ENCODE measurements around the gene EIF4EBP2. TPM values are rescaled to one million over a fixed set of nuclear protein-coding genes. Genes with fewer than 3 reads are reported as not detected.

The EIF4EBP2 gene
- total and polyA plus RNA-seq, 2 donors (not counting 3 experiments of a cell fraction or from before 2014, with no cell fraction given), result 18.2 to 47.0 TPM

DNA sequence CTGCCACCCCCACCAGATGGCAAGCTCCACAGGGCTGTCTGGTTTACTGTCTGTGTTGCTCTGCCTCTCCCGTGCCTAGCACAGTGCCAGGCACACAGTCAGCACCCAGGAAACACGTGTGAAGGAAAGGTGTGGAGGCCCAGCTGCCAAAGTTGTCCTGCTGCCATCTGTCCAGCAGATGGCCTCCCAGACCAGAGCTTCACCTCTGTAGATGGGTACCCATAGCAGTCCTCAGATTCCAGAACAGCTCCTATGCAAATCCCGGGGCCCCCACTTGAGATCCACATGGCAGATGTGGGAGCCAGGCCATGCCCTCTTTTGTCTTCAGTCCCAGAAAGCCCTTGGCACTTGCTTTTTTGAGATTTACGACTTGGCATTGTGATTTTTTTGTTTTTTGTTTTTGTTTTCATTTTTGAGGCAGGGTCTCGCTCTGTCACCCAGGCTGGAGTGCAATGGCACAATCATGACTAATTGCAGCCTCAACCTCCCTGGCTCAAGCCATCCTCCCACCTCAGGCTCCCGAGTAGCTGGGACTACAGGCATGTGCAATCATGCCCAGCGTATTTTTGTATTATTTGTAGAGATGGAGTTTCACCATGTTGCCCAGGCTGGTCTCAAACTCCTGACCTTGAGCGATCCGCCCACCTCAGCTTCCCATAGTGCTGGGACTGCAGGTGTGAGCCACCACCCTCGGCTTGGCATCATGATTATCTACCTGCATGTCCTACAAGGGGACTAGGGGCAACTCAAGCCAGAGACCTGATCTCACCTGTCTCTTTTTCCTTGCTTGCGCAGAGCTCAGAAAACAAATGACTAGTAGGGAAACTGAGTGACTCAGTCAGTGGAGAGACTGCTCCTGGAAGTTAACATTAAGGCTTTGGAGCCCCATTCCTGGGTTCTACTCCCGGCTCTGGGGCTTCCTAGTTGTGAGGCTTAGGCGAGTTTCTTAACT, 57.7 kb downstream of the EIF4EBP2 start:
- BruUV-seq (replicated peaks), result no TSS peak
- intact Hi-C loops (cut with micrococcal nuclease), result loop anchor here (1.0 to 10.0 kb wide), 4 partner anchors 40 to 423 kb away; partner anchors contain the start of gene PCBD1
- no peaks in the 10 kb centered on the region for H3K9me3 ChIP-seq (replicated peaks; ENCODE audit: control insufficient read depth, insufficient read depth, low read length)
- no peaks in the 10 kb centered on the region for H3K4me1 ChIP-seq (ENCODE audit: control insufficient read depth, extremely low read depth, insufficient read depth, low read length)
- no peak overlapping the region for H3K4me3 ChIP-seq (replicated peaks in 1 of 3; ENCODE audit: insufficient read depth in 1 of 3, low read depth in 1 of 3, low read length in 3 of 3)
- H2AFZ ChIP-seq (ENCODE audit: low read depth, low read length), result no peak overlapping the region
- POLR2A ChIA-PET, result no interaction called here
- DNase-seq (ENCODE audit: low read depth, low spot score), result peak; percentile 49
- H3K79me2 ChIP-seq (ENCODE audit: control insufficient read depth, insufficient read depth, low read length), result no peaks in the 10 kb centered on the region
- H3K9me1 ChIP-seq (replicated peaks; ENCODE audit: control insufficient read depth, extremely low read depth, insufficient read depth, low read length), result no peaks in the 10 kb centered on the region
- no peak overlapping the region for H3K27ac ChIP-seq (ENCODE audit: insufficient read depth, low read depth, low read length)
- peak; percentile 94 for FAIRE-seq
- H3K4me2 ChIP-seq (ENCODE audit: insufficient read depth, low read length), result no peak overlapping the region
- peaks cover 0 to 2% of the 10 kb centered on the region in 2 experiments for H3K27me3 ChIP-seq (ENCODE audit: control insufficient read depth in 2 of 2, insufficient read depth in 2 of 2, low read length in 2 of 2)
- dilution Hi-C loops (cut with MboI; ENCODE audit: extremely low pct_ligation_motif_present, low sequenced_read_pairs), result no loop called here
- no peaks in the 10 kb centered on the region for H4K20me1 ChIP-seq (replicated peaks; ENCODE audit: control insufficient read depth, extremely low read depth, insufficient read depth, low read length)
- no peak overlapping the region for H3K9ac ChIP-seq (replicated peaks; ENCODE audit: extremely low read depth, insufficient read depth, low read length)
- TF ChIP-seq MYC (IDR thresholded peaks at IDR 0.05; ENCODE audit: low read depth, low read length) (no peak), MAX (IDR thresholded peaks at IDR 0.05; ENCODE audit: insufficient read depth, insufficient read length) (peak; percentile 50)
- TF ChIP-seq, protein P1, sequence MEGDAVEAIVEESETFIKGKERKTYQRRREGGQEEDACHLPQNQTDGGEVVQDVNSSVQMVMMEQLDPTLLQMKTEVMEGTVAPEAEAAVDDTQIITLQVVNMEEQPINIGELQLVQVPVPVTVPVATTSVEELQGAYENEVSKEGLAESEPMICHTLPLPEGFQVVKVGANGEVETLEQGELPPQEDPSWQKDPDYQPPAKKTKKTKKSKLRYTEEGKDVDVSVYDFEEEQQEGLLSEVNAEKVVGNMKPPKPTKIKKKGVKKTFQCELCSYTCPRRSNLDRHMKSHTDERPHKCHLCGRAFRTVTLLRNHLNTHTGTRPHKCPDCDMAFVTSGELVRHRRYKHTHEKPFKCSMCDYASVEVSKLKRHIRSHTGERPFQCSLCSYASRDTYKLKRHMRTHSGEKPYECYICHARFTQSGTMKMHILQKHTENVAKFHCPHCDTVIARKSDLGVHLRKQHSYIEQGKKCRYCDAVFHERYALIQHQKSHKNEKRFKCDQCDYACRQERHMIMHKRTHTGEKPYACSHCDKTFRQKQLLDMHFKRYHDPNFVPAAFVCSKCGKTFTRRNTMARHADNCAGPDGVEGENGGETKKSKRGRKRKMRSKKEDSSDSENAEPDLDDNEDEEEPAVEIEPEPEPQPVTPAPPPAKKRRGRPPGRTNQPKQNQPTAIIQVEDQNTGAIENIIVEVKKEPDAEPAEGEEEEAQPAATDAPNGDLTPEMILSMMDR (IDR thresholded peaks at IDR 0.05; ENCODE audit: extremely low read depth in 1 of 2, insufficient read depth in 1 of 2, low read depth in 1 of 2, low read length in 2 of 2), result peak; percentile 87
- CTCF ChIA-PET, result interaction anchor here (0.7 to 7.7 kb wide), 42 partner anchors 9 to 823 kb away, joined by 3 to 196 read pairs (median 6); partner anchors contain the start of genes EIF4EBP2 and SGPL1
- no peaks in the 10 kb centered on the region for H3K36me3 ChIP-seq (ENCODE audit: control insufficient read depth in 2 of 2, extremely low read depth in 1 of 2, insufficient read depth in 2 of 2, low read length in 2 of 2)

Data from endothelial cell of umbilical vein (primary cell).